Peyer's patch (tissue), 4 donors: ENCODE results near the gene TNNT2. TPM values are rescaled to one million over a fixed set of nuclear protein-coding genes. Genes with fewer than 3 reads are reported as not detected.

Experiments used
- DNase-seq, 3 donors: peaks; one replicate each; pipeline ENCODE4 v3.0.0-alpha.2; 2017 to 2019
- H3K27ac ChIP-seq, 4 donors: fragments of 200-600 bp; sonication (generic); one replicate each; pipeline ENCODE4 v1.5.1; 2016 to 2019
- H3K27me3 ChIP-seq, 2 donors: fragments of 200-600 bp; sonication (generic); one replicate each; pipeline ENCODE4 v1.5.1; 2019
- H3K36me3 ChIP-seq, 3 donors: fragments of 200-600 bp; sonication (generic); one replicate each; pipeline ENCODE4 v1.5.1; 2016 to 2019
- H3K4me1 ChIP-seq, 4 donors: fragments of 200-600 bp; sonication (generic); one replicate each; pipeline ENCODE4 v1.5.1; 2016 to 2019
- H3K4me3 ChIP-seq, 4 donors: fragments of 200-600 bp; sonication (generic); 1 replicate in 3 of 4; 2 replicates in 1 of 4; pipeline ENCODE4 v1.5.1; 2016 to 2019; ENCODE audit warnings: mild to moderate bottlenecking in 1 of 4
- H3K9me3 ChIP-seq, 4 donors: fragments of 200-600 bp; sonication (generic); one replicate each; pipeline ENCODE4 v1.5.1; 2016 to 2019; ENCODE audit warnings: mild to moderate bottlenecking in 1 of 4
- POLR2A ChIP-seq, 2 donors: fragments of 450-650 bp; IDR thresholded peaks; one replicate each; pipeline ENCODE4 v1.5.1; 2017; ENCODE audit warnings: antibody characterized with exemption in 2 of 2, mild to moderate bottlenecking in 2 of 2, moderate library complexity in 2 of 2
- total RNA-seq, 4 donors: library from RNA; depleted of rRNA; stranded (reverse); fragments of >200 nt; gene quantifications; one replicate each; pipeline ENCODE4 v1.1.0, GENCODE V29; 2016
- TF ChIP-seq, protein P1 (sequence below), 6 experiments: fragments of 450-650 bp in 4 of 6; fragments of 200-600 bp in 2 of 6; sonication (generic) in 1 of 6; IDR thresholded peaks; one replicate each; pipeline ENCODE4 v1.5.1; 2017 to 2019; ENCODE audit warnings: antibody characterized with exemption in 6 of 6, mild to moderate bottlenecking in 3 of 6, moderate library complexity in 1 of 6

TNNT2 gene
- total RNA-seq, 4 donors from 2014 or later = 0.40 to 3.7 TPM; not detected in 2

DNA sequence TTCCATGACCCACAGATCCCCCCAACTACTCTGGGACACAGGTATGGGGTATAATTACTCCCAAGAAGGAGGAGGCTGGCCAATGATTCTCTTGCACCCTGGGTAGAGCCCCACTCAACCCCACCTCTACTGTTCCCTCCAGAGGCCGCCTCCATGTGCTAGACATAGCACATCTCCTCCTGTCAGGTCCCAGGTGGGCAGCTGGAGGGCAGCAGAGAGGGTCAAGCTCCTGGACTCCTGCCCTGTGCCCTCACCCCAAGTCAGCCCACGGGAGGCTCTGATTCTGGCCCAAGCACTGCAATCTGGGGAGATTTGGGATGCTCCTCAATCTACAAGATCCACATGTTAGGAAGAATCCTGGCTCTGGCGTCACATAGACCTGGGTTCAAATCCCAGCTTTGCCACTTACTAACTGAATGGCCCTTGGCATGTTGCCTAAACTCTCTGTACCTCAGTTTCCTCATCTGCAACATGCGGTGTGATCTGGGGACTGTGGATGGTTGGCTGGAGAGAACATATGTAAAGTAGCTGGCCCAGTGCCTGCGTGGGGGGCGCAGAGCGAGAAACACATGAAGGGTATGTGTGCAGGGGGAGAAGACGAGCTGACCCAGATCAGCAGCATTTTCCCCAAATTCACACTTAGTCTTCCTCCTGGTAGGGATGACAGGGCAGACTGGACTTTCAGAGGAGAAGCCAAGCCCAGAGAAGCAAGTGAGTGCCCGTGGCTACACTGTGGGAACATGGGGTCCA lies 23.2 kb downstream of the TNNT2 start:
- no peaks in the 10 kb centered on the region for H3K36me3 ChIP-seq
- H3K4me3 ChIP-seq = no peak overlapping the region
- H3K9me3 ChIP-seq = no peaks in the 10 kb centered on the region
- TF ChIP-seq POLR2A (IDR thresholded peaks at IDR 0.05) = no peak
- TF ChIP-seq, protein P1, sequence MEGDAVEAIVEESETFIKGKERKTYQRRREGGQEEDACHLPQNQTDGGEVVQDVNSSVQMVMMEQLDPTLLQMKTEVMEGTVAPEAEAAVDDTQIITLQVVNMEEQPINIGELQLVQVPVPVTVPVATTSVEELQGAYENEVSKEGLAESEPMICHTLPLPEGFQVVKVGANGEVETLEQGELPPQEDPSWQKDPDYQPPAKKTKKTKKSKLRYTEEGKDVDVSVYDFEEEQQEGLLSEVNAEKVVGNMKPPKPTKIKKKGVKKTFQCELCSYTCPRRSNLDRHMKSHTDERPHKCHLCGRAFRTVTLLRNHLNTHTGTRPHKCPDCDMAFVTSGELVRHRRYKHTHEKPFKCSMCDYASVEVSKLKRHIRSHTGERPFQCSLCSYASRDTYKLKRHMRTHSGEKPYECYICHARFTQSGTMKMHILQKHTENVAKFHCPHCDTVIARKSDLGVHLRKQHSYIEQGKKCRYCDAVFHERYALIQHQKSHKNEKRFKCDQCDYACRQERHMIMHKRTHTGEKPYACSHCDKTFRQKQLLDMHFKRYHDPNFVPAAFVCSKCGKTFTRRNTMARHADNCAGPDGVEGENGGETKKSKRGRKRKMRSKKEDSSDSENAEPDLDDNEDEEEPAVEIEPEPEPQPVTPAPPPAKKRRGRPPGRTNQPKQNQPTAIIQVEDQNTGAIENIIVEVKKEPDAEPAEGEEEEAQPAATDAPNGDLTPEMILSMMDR (IDR thresholded peaks at IDR 0.05) = no peak
- H3K4me1 ChIP-seq = no peaks in the 10 kb centered on the region
- no peak overlapping the region for H3K27ac ChIP-seq
- DNase-seq = peak in 1 of 3 donors; percentile 15
- no peaks in the 10 kb centered on the region for H3K27me3 ChIP-seq

DNA sequence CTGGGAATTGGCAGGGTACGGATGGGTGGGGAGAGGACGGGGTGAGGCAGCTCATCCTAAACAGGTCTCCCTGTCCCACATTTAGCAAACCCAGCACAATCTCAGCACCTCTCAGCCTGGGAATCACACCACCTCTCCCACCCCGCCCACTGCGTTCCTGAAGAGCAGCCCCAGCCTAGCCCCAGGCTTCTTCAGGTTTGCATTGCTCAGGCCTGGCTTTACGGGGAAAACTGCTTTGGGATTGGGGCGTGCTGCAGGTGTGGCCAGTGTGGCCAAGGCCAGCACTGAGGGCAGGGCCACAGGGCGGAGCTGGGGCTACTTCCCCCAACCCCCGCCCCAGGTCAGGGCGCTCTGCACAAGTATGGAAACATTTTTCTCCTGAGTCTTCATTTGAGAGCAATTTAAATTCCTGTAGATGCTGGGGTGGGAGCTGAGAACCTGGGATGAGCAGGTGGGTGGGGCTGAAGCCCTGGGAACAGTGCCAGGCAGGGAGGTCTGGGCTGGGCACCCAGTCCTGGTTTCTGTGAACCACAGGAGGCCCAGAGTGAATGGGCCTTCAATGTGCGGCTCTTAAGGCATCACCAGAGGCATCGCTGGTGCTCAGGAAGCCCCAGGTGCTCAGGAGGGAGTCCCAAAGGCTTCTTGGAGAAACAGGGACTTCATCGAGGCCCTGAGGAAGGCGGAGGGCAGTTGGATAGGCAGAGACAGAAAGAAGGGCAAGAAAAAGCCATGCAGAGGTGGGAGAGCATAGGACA lies 24.1 kb downstream of the TNNT2 start:
- Histone ChIP-seq H3K4me3 (no peak overlapping the region), H3K27ac (no peak overlapping the region), H3K9me3 (no peaks in the 10 kb centered on the region), H3K36me3 (no peaks in the 10 kb centered on the region), H3K4me1 (no peaks in the 10 kb centered on the region), H3K27me3 (no peaks in the 10 kb centered on the region)
- DNase-seq = peak in 1 of 3 donors; percentile 26
- TF ChIP-seq POLR2A (IDR thresholded peaks at IDR 0.05) = no peak
- TF ChIP-seq, protein P1 (IDR thresholded peaks at IDR 0.05) = no peak

- no peak overlapping the region for H3K4me3 ChIP-seq
- no peaks in the 10 kb centered on the region for H3K9me3 ChIP-seq
- H3K27me3 ChIP-seq = no peaks in the 10 kb centered on the region
- H3K4me1 ChIP-seq = no peaks in the 10 kb centered on the region
- no peak for DNase-seq
- H3K36me3 ChIP-seq = no peaks in the 10 kb centered on the region
- H3K27ac ChIP-seq = no peak overlapping the region
- TF ChIP-seq, protein P1 (IDR thresholded peaks at IDR 0.05) = no peak
- no peak for TF ChIP-seq POLR2A (IDR thresholded peaks at IDR 0.05)
Measured at GRCh38 chr1:201351617-201352016, 25.9 kb downstream of the TNNT2 start.

DNA sequence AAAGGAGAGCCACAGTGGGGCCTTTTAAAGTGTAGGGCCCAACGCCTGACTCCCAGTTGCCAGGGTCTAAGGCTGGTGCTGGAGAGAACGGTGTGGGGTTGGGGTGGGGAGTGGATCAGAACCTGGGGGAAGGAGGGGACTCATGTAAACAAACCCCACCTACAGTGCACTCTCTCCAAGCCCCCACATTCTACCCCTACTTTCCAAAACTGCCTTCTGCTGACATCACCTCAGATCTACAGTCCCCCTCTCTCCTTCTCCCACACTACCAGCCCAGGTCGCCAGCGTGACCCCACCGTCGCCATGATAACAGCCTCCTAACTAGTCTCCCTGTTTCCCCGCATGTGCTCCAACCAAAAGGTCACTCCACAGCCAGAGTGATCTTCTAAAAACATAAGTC lies 26.6 kb downstream of the TNNT2 start:
- no peak for TF ChIP-seq POLR2A (IDR thresholded peaks at IDR 0.05)
- TF ChIP-seq, protein P1 (IDR thresholded peaks at IDR 0.05) = no peak
- H3K27me3 ChIP-seq = no peaks in the 10 kb centered on the region
- H3K36me3 ChIP-seq = no peaks in the 10 kb centered on the region
- H3K4me1 ChIP-seq = no peaks in the 10 kb centered on the region
- no peak overlapping the region for H3K4me3 ChIP-seq
- peak in 1 of 3 donors; percentile 19 for DNase-seq
- no peak overlapping the region for H3K27ac ChIP-seq
- no peaks in the 10 kb centered on the region for H3K9me3 ChIP-seq

DNA sequence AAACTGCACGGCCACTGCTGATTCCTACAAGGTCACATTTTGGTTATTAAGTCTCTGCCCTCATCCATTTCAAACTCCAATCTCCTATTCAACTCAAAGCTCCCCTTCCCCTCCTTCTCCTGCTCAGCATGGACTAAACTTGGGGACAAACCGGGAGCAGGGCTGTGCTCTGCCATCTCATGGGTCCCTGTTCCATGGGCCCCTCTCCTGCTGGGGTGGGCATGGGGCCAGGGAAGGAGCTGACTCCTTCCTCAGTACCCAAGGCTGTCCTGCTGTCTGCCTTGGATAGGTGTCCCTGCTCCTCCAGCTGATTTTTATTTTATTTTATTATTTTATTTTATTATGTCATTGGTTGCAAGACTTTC lies 27.1 kb downstream of the TNNT2 start:
- H3K4me3 ChIP-seq = no peak overlapping the region
- H3K4me1 ChIP-seq = no peaks in the 10 kb centered on the region
- TF ChIP-seq POLR2A (IDR thresholded peaks at IDR 0.05) = no peak
- TF ChIP-seq, protein P1 (IDR thresholded peaks at IDR 0.05) = no peak
- no peaks in the 10 kb centered on the region for H3K27me3 ChIP-seq
- DNase-seq = peak in 1 of 3 donors; percentile 18
- no peak overlapping the region for H3K27ac ChIP-seq
- no peaks in the 10 kb centered on the region for H3K36me3 ChIP-seq
- H3K9me3 ChIP-seq = no peaks in the 10 kb centered on the region
